Muscle layer of duodenum (tissue), 2 donors: ENCODE measurements around the gene EAF1.
"Not testable (repeated sequence)": the region's sequence is repeated elsewhere in the genome, so short reads cannot be mapped to it uniquely, and the experiment has no call there.

Source experiments
- H3K27ac ChIP-seq: one replicate; pipeline ENCODE4 v1.7.0; 2013; ENCODE audit warnings: mild to moderate bottlenecking, low read length
- H3K27me3 ChIP-seq: one replicate; pipeline ENCODE4 v1.7.0; 2013; ENCODE audit warnings: low read depth, mild to moderate bottlenecking, control low read depth, low read length
- H3K36me3 ChIP-seq, 2 donors: one replicate each; pipeline ENCODE4 v1.7.0; 2013; ENCODE audit warnings: low read length in 2 of 2, control low read depth in 1 of 2, mild to moderate bottlenecking in 1 of 2; ENCODE audit not compliant: insufficient read depth in 2 of 2, control insufficient read depth in 1 of 2
- H3K4me1 ChIP-seq, 2 donors: one replicate each; pipeline ENCODE4 v1.7.0; 2013; ENCODE audit warnings: low read length in 2 of 2, mild to moderate bottlenecking in 2 of 2, control low read depth in 1 of 2, moderate library complexity in 1 of 2; ENCODE audit not compliant: insufficient read depth in 2 of 2, control insufficient read depth in 1 of 2
- H3K4me3 ChIP-seq, 2 donors: one replicate each; pipeline ENCODE4 v1.7.0; 2013; ENCODE audit warnings: low read length in 2 of 2, low read depth in 1 of 2, mild to moderate bottlenecking in 1 of 2
- H3K9me3 ChIP-seq, 2 donors: one replicate each; pipeline ENCODE4 v1.7.0; 2013; ENCODE audit warnings: low read length in 2 of 2, control low read depth in 1 of 2, mild to moderate bottlenecking in 1 of 2; ENCODE audit not compliant: control insufficient read depth in 1 of 2
- donor health status: healthy.

The EAF1 gene

GRCh38 chr3:15470261-15470660, 42.9 kb downstream of the EAF1 start:
- Histone ChIP-seq H3K36me3 (peaks cover 0 to 8% of the 10 kb centered on the region in 2 donors), H3K4me3 (no peak overlapping the region), H3K27me3 (no peaks in the 10 kb centered on the region), H3K27ac (no peak overlapping the region), H3K4me1 (peaks cover 0 to 4% of the 10 kb centered on the region in 2 donors), H3K9me3 (no peaks in the 10 kb centered on the region)

GRCh38 chr3:15470849-15471248, 43.5 kb downstream of the EAF1 start:
- peaks cover 0 to 8% of the 10 kb centered on the region in 2 donors for H3K36me3 ChIP-seq
- H3K4me3 ChIP-seq: no peak overlapping the region
- peaks cover 0 to 4% of the 10 kb centered on the region in 2 donors for H3K4me1 ChIP-seq
- H3K27ac ChIP-seq: no peak overlapping the region
- H3K27me3 ChIP-seq: no peaks in the 10 kb centered on the region
- H3K9me3 ChIP-seq: no peaks in the 10 kb centered on the region

- H3K4me3 ChIP-seq: no peak overlapping the region
- no peaks in the 10 kb centered on the region for H3K27me3 ChIP-seq
- H3K9me3 ChIP-seq: no peaks in the 10 kb centered on the region
- no peak overlapping the region for H3K27ac ChIP-seq
- peaks cover 0 to 8% of the 10 kb centered on the region in 2 donors for H3K36me3 ChIP-seq
- peaks cover 0 to 8% of the 10 kb centered on the region in 2 donors for H3K4me1 ChIP-seq
Measured at GRCh38 chr3:15471861-15472260, 44.5 kb downstream of the EAF1 start.

GRCh38 chr3:15475161-15475560, 47.8 kb downstream of the EAF1 start:
- H3K9me3 ChIP-seq: no peaks in the 10 kb centered on the region
- H3K4me1 ChIP-seq: peaks cover 0 to 5% of the 10 kb centered on the region in 2 donors
- no peak overlapping the region for H3K4me3 ChIP-seq
- peaks cover 0 to 8% of the 10 kb centered on the region in 2 donors for H3K36me3 ChIP-seq
- H3K27me3 ChIP-seq: no peaks in the 10 kb centered on the region
- H3K27ac ChIP-seq: no peak overlapping the region

GRCh38 chr3:15476378-15476777, 49.0 kb downstream of the EAF1 start:
- Histone ChIP-seq H3K27ac (no peak overlapping the region), H3K9me3 (no peaks in the 10 kb centered on the region), H3K27me3 (no peaks in the 10 kb centered on the region), H3K4me1 (peaks cover 0 to 5% of the 10 kb centered on the region in 2 donors), H3K36me3 (peaks cover 0 to 8% of the 10 kb centered on the region in 2 donors), H3K4me3 (no peak overlapping the region)

- Histone ChIP-seq H3K4me1 (peaks cover 0 to 5% of the 10 kb centered on the region in 2 donors), H3K4me3 (no peak overlapping the region), H3K27ac (no peak overlapping the region), H3K9me3 (no peaks in the 10 kb centered on the region), H3K36me3 (peaks cover 0 to 8% of the 10 kb centered on the region in 2 donors), H3K27me3 (no peaks in the 10 kb centered on the region)
Measured at GRCh38 chr3:15477951-15478639, 50.7 kb downstream of the EAF1 start.

- peaks cover 0 to 8% of the 10 kb centered on the region in 2 donors for H3K36me3 ChIP-seq
- no peaks in the 10 kb centered on the region for H3K9me3 ChIP-seq
- H3K4me1 ChIP-seq: peaks cover 0 to 5% of the 10 kb centered on the region in 2 donors
- no peak overlapping the region for H3K27ac ChIP-seq
- H3K4me3 ChIP-seq: no peak overlapping the region
- no peaks in the 10 kb centered on the region for H3K27me3 ChIP-seq
Measured at GRCh38 chr3:15478640-15478979, 51.2 kb downstream of the EAF1 start.

GRCh38 chr3:15479400-15480224, 52.2 kb downstream of the EAF1 start:
- Histone ChIP-seq H3K27me3 (no peaks in the 10 kb centered on the region), H3K27ac (no peak overlapping the region), H3K4me1 (peaks cover 0 to 5% of the 10 kb centered on the region in 2 donors), H3K36me3 (peaks cover 0 to 5% of the 10 kb centered on the region in 2 donors), H3K4me3 (no peak overlapping the region), H3K9me3 (no peaks in the 10 kb centered on the region)

GRCh38 chr3:15484551-15484950, 57.2 kb downstream of the EAF1 start:
- peaks cover 4 to 15% of the 10 kb centered on the region in 2 donors for H3K36me3 ChIP-seq
- H3K27me3 ChIP-seq, H3K9me3 ChIP-seq, H3K4me1 ChIP-seq, H3K4me3 ChIP-seq, H3K27ac ChIP-seq: not testable (repeated sequence)

GRCh38 chr3:15486020-15486419, 58.6 kb downstream of the EAF1 start:
- Histone ChIP-seq H3K4me3 (no peak overlapping the region), H3K9me3 (no peaks in the 10 kb centered on the region), H3K27me3 (no peaks in the 10 kb centered on the region), H3K36me3 (peaks cover 4 to 15% of the 10 kb centered on the region in 2 donors), H3K4me1 (no peaks in the 10 kb centered on the region), H3K27ac (no peak overlapping the region)

- Histone ChIP-seq H3K4me3 (no peak overlapping the region), H3K36me3 (peaks cover 4 to 15% of the 10 kb centered on the region in 2 donors), H3K4me1 (no peaks in the 10 kb centered on the region), H3K27ac (no peak overlapping the region), H3K27me3 (no peaks in the 10 kb centered on the region), H3K9me3 (no peaks in the 10 kb centered on the region)
Measured at GRCh38 chr3:15486979-15487378, 59.6 kb downstream of the EAF1 start.
